ENCODE results near the gene LILRB5.
"Not testable (repeated sequence)": the region's sequence is repeated elsewhere in the genome, so short reads cannot be mapped to it uniquely, and the experiment has no call there.

LILRB5 gene

DNA sequence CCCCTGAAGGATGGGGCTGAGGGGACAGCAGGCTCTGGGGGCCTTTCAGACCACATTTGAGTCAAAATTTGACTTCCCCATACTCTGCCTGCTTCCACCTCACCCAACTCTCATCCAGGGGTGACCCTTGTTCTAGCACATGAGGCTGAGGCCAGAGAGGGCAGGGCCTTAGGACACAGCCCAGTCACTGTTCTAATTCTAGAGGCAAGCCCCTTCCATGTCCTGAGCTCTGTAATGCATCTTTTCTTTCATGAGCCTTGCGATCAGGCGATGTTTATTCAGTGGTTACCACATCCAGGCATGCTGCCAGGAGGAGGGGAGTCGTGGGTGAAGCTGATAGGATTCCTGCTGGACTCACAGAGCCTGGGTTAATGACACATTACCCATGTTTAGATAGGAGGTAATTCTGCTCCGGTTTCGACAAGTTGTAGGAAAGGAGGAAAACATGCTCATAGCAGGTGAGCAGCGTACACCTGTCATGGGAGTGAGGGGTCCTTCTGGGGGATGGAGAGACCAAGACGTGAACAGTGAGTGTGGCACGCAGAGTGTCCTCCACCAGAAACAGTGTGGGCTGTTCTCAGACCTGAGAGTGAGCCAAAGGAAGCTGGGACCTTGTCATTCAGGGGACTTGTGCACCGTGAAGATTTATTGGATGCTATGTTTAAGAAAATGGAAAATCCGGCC, 47.1 kb downstream of the LILRB5 start:
- DNase-seq, result peak; percentile 88

DNA sequence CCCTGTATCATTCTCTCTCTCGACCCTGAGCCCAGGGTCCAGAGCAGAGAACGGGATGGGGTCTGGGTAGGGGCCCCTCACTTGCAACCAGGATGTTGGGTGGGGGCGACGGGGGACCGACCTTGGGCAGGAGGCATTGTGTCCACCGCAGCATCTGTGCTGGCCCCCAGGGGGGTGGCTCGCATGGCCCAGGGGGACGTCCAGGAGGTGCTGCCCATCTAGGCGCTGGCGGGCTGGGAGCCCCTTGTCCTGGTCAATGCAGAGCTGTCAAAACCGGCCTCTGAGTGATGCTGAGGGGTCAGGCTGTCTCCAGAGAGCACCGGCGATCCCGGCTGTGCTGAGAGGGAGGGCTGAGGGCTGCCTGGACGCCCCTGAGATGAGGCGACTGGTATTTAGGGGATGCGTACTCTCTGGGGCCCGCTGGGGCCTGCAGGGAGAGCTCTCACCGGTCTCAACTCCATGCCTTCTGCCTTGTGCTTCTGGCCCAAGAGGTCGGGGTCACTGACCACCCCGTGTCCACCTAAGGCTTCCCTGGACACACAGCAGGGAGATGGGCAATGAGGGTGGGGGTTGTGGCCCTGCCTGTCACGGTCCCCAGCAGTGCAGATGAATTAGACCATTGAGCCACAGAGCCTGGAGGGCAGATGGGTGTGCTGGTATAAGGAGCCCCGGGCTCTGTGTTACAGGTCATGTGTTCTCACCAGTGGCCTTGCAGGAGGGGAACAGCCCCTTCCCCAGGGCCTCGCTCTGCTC, 47.8 kb downstream of the LILRB5 start:
- no peak for DNase-seq

DNA sequence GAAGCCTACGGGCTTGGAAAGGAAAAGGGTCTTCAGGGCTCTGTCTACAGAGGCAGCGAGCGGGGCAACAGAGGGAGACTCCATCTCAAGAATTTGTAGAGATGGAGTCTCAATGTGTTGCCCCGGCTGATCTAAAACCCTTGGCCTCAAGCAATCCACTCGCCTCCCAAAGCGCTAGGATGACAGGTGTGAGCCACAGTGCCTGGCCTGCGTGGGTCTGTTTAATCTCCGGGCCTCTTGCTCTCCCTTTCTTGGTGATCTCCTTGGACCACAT, 48.4 kb downstream of the LILRB5 start:
- no peak for DNase-seq

DNA sequence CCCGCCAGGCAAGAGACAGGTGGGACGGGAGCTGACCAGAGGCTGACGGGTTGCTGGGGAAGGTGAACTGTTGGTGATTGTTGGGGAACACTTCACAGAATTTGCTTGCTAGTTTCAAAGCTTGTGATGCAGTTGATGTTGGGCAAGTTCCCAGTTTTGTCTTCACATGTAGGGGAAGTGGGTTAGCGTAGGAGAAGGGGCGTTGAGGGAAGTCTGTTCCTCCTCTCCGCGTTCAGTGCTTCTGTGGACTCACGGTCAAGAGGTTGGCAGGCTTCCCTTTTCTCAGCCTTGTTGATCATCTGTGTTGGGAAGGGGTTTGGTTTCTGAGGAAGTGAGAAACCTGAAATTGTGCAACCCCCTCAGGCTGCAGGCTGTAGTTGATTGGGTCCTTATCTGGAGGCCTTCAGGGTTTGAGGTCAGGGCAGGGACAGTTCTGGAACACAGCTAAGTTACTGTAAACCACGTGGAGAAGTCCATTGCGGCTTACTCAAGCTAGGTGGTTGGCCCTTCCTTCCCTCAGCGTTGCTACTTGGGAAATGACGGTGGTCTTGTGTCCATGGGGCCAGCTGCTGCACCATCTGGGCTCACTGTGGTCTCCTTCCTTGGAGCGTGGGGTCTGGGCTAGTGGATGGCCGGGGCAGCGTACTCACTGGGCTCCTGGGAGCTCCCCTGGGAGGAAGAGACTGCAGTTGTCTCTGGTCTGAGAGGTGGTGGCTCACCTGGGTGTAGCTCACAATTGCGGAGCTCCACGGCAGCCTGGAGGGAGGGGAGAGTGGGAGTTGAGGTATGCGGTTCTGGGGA, 48.9 kb downstream of the LILRB5 start:
- DNase-seq, result no peak

DNA sequence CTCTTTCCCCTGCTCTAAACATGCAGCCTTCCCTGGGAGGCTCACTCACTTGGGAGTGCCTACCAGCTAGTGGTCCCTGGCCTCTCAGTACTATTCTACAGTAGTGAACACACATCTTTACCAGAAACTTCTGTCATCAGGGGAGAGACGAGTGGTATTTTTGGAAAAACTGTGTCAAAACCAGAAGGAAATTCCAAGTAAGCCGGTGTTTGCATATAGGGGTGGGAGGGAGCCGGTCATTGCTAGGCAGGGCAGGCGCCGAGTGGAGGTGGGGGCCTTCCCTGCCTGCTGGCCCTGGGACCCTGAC, 49.4 kb downstream of the LILRB5 start:
- DNase-seq, result no peak

DNA sequence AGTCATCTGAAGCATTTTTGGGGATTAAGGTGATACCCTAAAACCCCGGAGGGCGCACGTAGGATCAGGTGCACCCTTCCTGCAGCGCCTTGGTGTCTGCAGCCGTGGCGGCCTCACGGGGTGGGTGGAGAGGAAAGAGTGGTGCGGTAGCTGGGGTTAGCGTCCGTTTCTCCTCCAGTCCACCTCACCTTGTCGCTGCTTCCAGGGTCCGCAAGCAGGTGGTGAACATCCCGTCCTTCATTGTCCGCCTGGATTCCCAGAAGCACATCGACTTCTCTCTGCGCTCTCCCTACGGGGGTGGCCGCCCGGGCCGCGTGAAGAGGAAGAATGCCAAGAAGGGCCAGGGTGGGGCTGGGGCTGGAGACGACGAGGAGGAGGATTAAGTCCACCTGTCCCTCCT, 49.9 kb downstream of the LILRB5 start:
- DNase-seq, result not testable (repeated sequence)

DNA sequence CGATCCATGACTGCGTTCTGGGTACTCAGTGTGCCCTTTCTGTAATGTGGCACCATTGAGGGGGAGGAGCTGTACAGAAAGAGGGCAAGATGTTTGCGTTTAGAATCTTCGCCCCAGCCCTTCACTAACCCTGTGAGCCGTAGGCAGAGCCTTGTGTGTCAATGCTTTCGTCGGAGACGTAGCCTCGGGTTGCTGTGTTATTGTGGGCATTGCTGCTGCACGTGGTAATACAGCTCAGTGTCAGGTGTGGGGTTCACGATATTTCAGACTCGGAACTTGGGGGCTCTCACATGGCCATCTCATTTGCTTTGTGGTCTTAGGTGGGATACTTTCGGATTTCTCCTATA, 50.3 kb downstream of the LILRB5 start:
- no peak for DNase-seq

DNA sequence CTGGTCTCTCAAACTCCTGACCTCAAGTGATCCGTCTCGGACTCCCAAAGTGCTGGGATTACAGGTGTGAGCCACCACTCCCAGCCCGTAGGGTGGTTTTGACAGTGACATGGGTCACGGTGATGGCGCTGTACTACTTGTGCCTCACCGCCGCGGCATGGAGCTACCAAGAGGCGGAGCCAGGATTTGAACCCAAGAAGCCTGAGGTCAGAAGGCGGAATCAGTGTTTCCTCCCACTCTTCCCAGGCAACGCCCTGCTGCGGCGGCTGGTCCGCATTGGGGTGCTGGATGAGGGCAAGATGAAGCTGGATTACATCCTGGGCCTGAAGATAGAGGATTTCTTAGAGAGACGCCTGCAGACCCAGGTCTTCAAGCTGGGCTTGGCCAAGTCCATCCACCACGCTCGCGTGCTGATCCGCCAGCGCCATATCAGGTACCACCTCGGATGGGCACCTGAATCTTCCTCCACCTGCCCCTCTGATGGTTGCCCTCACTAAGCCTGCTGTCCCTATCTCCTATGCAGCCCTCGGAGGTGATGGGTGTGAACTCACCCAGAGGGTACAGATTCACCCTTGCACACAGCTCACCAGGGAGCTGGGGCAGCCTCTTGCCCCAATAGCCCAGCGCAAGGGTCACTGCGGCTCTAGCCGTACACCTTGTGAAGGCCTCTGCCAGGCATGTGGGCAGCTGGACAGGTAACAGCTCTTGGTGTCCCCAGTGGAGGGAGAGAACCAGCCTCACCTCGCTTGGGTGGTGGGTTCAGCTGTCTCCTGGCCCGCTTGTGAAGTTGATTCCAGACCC, 50.8 kb downstream of the LILRB5 start:
- no peak for DNase-seq

DNA sequence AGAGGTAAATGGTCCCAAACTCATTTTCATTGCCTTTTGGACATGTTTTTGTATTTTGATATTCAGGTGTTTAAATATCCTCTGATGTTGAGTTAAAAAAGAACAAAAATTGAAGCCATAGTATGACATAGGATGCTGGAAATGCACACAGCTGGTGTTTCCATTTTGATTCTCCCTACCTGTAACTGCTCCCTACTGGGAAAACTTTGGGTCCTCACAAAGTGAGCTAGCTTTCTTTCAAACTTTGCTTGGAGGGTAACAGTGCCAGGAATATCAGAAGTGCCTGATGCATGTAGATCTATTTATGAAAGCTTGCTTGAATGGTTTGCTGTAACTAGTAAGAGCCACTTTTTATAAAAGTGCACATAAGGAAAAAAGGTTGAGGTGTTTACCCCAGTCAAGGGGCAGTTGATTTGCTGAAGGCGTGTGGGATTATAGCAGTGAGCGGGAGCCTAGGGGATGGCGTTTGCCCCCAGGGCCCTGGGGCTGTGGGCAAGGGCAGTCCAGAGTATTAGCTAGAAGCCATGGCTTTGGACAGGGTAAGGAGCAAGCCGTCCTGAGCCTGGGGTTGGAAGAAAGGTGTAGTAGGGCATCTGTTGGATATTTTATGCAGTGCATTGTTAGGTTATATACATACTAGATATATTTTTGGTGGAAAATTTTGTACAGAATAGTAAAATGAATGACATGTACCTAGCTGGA, 52.2 kb downstream of the LILRB5 start:
- no peak for DNase-seq

DNA sequence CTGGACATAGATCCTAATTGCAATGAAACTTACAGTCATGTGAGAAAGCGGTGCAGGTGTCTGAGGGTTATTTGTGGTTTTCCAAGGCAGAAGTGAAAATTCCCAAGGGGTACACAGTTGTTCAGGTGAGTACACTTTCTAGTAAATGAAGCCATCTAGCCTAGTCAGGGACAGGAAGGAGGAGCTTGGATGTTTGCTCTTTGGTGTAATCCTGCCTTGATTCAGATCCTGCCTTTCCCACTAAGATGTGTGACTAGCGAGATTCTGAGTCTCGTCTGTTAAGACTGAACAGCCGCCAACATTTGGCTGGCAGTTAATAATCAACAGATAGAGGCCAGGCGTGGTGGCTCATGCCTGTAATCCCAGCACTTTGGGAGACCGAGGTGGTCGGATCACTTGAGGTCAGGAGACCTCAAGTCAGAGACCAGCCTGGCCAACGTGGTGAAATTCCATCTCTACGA, 53.9 kb downstream of the LILRB5 start:
- no peak for DNase-seq

DNA sequence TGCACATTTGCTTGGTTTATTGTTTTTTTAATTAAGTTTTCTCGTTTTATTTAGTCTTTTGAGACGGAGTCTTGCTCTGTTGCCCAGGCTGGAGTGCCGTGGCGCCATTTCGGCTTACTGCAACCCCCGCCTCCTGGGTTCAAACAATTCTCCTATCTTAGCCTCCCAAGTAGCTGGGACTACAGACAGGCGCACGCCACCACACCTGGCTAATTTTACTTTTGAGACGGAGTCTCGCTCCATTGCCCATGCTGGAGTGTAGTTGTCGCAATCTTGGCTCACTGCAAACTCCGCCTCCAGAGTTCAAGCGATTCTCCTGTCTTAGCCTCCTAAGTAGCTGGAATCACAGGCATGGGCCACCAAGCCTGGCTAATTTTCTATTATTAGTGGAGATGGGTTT, 55.1 kb downstream of the LILRB5 start:
- no peak for DNase-seq

DNA sequence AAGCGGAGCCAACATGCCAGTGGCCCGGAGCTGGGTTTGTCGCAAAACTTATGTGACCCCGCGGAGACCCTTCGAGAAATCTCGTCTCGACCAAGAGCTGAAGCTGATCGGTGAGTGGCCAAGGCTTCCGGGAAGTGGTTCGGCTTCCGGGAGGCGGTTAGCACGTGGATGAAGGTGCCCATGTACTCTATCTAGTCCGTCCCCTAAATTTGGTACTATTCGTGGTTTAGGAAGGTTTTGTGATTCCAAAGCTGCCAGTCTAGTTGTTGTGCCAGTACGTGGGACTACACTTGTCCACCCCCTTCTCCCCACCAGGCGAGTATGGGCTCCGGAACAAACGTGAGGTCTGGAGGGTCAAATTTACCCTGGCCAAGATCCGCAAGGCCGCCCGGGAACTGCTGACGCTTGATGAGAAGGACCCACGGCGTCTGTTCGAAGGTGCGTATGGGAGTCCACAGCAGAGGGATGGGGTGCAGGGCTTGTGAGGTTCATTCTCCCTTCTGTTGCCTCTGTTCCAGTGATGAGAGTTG, 55.8 kb downstream of the LILRB5 start:
- DNase-seq, result no peak
